ENCODE measurements around the gene TMIGD1.

TMIGD1 gene

GRCh38 chr17:30333503-30334360 is at the start of gene TMIGD1:
Gene TMIGD1 (minus strand): TSS chr17:30334057. CDS start chr17:30332133, 1,924 bp downstream.
- no peak for DNase-seq

- no peak for DNase-seq
Measured at GRCh38 chr17:30382345-30382744, 48.5 kb upstream of the TMIGD1 start.

- no peak for DNase-seq
Measured at GRCh38 chr17:30381340-30381659, 47.4 kb upstream of the TMIGD1 start.

GRCh38 chr17:30380643-30381339 is 46.9 kb upstream of the TMIGD1 start:
- DNase-seq: no peak

- no peak for DNase-seq
Measured at GRCh38 chr17:30379903-30380381, 46.1 kb upstream of the TMIGD1 start.

GRCh38 chr17:30379303-30379902 is 45.5 kb upstream of the TMIGD1 start:
- DNase-seq: peak; percentile 23

- DNase-seq: peak; percentile 94
Measured at GRCh38 chr17:30378825-30379302, 45.0 kb upstream of the TMIGD1 start, which contains the start of gene CPD. Gene CPD (plus strand): TSS chr17:30378927. CDS start chr17:30378981, 54 bp downstream.

GRCh38 chr17:30378241-30378824 is 44.5 kb upstream of the TMIGD1 start:
- peak; percentile 69 for DNase-seq

GRCh38 chr17:30377574-30378240 is 43.9 kb upstream of the TMIGD1 start:
- no peak for DNase-seq

- no peak for DNase-seq
Measured at GRCh38 chr17:30376621-30377452, 43.0 kb upstream of the TMIGD1 start.

- no peak for DNase-seq
Measured at GRCh38 chr17:30375661-30376060, 41.8 kb upstream of the TMIGD1 start.

GRCh38 chr17:30372755-30373154 is 38.9 kb upstream of the TMIGD1 start:
- DNase-seq: no peak

GRCh38 chr17:30369995-30370394 is 36.1 kb upstream of the TMIGD1 start:
- DNase-seq: no peak

- DNase-seq: no peak
Measured at GRCh38 chr17:30368912-30369720, 35.3 kb upstream of the TMIGD1 start.

GRCh38 chr17:30366536-30366935 is 32.7 kb upstream of the TMIGD1 start:
- DNase-seq: no peak

- DNase-seq: peak; percentile 78
Measured at GRCh38 chr17:30363715-30364202, 29.9 kb upstream of the TMIGD1 start.

- DNase-seq: no peak
Measured at GRCh38 chr17:30361766-30362279, 28.0 kb upstream of the TMIGD1 start.

- no peak for DNase-seq
Measured at GRCh38 chr17:30360086-30360808, 26.4 kb upstream of the TMIGD1 start.

- DNase-seq: no peak
Measured at GRCh38 chr17:30358055-30358760, 24.4 kb upstream of the TMIGD1 start.

Data from CD4-positive, alpha-beta T cell treated with Interleukin-15 for 1 hour (primary cell).